ENCODE data around the gene PDE6G.

Gene PDE6G

DNA sequence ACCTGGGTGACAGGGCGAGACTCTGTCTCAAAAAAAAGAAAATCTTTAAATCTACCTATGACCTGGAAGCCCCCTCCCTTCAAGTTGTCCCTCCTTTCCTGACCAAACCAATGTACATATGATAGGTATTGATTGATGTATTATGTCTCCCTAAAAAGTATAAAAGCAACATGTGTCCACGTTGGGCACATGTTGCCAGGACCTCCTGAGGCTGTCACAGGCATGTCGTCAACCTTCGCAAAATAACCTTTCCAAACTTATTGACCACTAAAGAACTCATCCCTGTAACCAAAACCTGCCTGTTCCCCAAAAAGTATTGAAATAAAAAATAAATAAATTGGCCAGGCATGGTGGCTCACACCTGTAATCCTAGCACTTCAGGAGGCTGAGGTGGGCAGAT lies 5.7 kb upstream of the PDE6G start:
- DNase-seq (ENCODE audit: low read depth in 2 of 2), result no peak

DNA sequence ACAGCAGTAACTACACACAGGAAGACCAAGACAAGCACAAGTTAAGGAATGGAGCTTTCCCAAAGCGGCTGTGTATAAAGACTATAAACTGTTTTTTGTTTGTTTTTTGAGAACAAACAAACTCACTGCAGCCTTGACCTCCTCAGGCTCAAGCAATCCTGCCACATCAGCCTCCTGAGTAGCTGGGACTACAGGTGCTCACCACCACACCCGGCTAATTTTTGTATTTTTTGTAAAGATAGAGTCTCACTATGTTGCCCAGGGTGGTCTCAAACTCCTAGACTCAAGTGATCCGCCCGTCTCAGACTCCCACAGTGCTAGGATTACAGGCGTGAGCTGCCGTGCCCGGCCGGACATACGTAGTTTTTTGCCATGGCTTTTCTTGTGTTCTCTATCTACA lies 4.1 kb upstream of the PDE6G start:
- DNase-seq (ENCODE audit: low read depth in 2 of 2), result no peak

- DNase-seq (ENCODE audit: low read depth in 2 of 2), result no peak
Observed at GRCh38 chr17:81659038-81659437, 2.7 kb upstream of the PDE6G start.

DNA sequence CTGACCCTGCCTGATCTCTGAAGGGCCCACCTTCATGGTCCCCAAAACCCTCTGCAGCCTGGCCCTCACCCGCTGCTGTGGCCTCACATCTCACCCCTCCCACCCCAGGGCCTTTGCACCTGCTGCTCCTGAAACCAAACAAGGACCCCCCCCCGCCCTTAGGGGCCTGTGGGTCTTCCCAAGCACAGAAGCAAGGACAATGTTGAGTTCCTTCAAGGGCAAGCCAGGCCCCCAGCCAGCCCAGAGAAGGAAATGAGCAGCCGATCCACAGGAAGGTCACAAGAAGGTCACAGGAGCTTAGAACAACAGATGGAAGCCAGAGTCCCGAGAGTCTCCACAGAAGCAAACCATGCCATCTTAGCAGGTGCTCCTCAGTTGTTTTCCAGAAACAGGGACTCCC lies 493 bp upstream of the PDE6G start:
- DNase-seq (ENCODE audit: low read depth in 2 of 2), result no peak

GRCh38 chr17:81655378-81656117 lies 794 bp downstream of the PDE6G start:
- no peak for DNase-seq (ENCODE audit: low read depth in 2 of 2)

- no peak for DNase-seq (ENCODE audit: low read depth in 2 of 2)
Observed at GRCh38 chr17:81652906-81653771, 3.2 kb downstream of the PDE6G start.

DNA sequence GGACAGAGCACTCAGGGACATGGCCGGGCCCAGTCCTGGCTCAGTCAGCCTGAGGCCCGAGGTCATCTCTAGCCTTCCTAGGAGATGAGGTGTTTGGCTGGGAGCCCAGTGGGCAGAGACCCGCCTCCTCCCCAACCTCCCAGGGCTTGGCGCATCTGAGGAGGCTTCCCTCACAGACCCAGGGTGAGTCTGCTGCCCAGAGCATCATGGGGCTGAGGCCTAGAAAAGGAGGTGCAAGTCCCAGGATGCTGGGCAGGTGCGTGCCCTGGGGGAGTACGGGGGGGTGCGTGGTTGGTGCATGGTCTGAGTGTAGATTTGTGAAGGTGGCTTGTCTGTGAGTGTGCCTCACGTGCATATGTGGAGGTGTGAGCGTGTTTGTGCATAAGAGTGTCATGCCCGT lies 4.7 kb downstream of the PDE6G start:
- no peak for DNase-seq (ENCODE audit: low read depth in 2 of 2)

GRCh38 chr17:81650951-81651350 lies 5.4 kb downstream of the PDE6G start:
- no peak for DNase-seq (ENCODE audit: low read depth in 2 of 2)

DNA sequence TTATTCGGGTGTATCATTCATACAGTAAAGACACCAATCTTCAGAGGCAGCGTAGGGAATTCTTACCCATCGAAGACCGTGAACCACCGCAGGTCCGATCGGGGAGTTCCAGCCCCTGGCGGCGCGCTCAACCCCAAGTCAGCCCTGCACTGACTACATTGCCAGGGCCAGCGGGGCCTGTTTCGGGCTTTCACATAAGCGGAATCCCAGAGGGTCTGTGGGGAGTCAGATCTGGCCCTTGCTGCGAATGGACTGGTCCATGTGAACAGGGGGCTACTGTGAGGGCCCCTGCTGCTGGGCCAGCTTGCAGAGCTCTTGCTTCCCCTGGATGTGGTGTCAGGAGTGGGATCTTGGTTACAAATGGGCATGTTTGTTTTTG lies 7.6 kb downstream of the PDE6G start:
- no peak for DNase-seq (ENCODE audit: low read depth in 2 of 2)

DNA sequence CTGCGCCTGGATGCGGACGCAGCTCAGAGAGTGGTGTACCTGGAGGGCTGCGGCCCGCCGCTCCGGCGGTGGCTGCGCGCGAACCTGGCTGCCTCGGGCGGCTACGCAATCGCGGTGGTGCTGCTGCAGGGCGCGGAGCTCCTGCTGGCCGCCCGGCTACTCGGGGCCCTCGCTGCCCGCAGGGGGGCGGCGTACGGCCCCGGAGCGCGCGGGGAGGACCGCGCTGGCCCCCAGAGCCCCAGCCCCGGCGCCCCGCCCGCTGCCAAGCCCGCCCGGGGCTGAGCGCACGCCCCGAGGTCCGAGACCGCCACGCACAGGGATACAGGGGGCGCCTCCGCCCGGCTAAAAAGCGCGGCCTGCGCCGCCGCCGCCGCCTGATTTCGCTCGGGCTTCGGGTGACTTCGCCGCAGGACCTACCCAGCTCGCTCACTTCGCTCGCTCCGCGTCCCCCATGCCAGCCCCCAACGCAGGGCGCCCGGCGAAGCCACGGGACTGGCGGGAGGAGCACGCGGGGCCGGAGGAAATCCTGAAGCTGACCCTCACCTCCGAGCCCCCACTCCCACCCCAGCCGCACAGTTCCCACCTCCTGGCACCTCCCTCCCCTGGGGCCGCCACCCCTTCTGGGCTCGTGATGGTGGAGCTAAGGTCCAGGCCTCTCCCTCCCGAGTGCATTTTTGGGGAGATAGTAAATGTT lies 8.2 kb downstream of the PDE6G start:
- no peak for DNase-seq (ENCODE audit: low read depth in 2 of 2)

DNA sequence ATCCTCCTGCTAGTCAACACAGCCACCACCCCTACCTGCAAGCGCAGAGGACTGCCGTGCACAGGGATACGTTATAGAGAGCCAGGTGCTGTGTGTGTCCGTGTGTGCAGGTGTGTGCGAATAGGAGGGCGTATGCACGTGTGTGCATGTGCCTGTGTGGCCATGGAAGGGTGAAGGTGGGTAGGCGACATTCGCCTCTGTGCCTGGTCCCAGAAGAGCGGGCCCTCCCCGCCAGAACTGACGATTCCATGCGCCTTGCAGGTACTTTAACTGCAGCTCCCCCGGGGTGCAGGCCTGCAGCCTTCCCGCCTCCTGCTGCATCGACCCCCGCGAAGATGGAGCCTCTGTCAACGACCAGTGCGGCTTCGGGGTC lies 8.7 kb downstream of the PDE6G start:
- DNase-seq (ENCODE audit: low read depth in 2 of 2), result no peak

- DNase-seq (ENCODE audit: low read depth in 2 of 2), result no peak
Observed at GRCh38 chr17:81646869-81647600, 9.3 kb downstream of the PDE6G start.

- no peak for DNase-seq (ENCODE audit: low read depth in 2 of 2)
Observed at GRCh38 chr17:81644976-81645952, 11.1 kb downstream of the PDE6G start.

GRCh38 chr17:81644496-81644895 lies 11.8 kb downstream of the PDE6G start:
- no peak for DNase-seq (ENCODE audit: low read depth in 2 of 2)

- no peak for DNase-seq (ENCODE audit: low read depth in 2 of 2)
Observed at GRCh38 chr17:81641825-81642489, 14.4 kb downstream of the PDE6G start.

- no peak for DNase-seq (ENCODE audit: low read depth in 2 of 2)
Observed at GRCh38 chr17:81640011-81640410, 16.3 kb downstream of the PDE6G start.

GRCh38 chr17:81638683-81639082 lies 17.7 kb downstream of the PDE6G start:
- no peak for DNase-seq (ENCODE audit: low read depth in 2 of 2)

- DNase-seq (ENCODE audit: low read depth in 2 of 2), result peak; percentile 65 to 79
Observed at GRCh38 chr17:81636505-81637288, 19.6 kb downstream of the PDE6G start, which contains the start of the genes NPLOC4 and TSPAN10. Gene NPLOC4 (minus strand): TSS chr17:81637112. CDS start chr17:81636930, 182 bp downstream. Gene TSPAN10 (plus strand): TSS chr17:81637196. CDS start chr17:81642413, 5,217 bp downstream.

DNA sequence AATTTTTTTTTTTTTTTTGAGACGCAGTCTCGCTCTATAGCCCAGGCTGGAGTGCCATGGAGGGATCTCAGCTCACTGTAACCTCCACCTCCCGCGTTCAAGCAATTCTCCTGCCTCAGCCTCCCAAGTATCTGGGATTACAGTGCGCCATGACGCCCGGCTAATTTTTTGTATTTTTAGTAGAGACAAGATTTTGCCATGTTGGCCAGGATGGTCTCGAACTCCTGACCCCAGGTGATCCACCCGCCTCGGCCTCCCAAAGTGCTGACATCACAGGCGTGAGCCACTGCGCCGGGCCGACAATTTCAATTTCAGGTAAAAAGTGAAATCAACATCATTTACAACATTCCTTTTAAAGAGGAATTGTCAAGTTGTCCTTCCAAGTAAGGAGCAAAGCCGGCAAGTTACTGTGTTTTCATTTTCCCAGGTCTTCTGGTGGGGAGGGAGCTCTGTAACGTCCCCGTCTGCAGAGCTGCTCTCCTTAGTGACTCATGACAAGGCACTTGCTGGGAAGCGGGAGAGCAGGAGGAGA lies 20.3 kb downstream of the PDE6G start:
- no peak for DNase-seq (ENCODE audit: low read depth in 2 of 2)

All from stimulated activated CD8-positive, alpha-beta memory T cell treated with anti-CD3 and anti-CD28 coated beads, Interleukin-7, amount 100 ng/mL, for 4 hours (primary cell).